Kidney epithelial cell (primary cell): Measurements from ENCODE around the gene GPM6B. TPM values are rescaled to one million over a fixed set of nuclear protein-coding genes. Genes with fewer than 3 reads are reported as not detected.

Experiments
- DNase-seq: peaks from one replicate; pipeline ENCODE4 v3.0.0-alpha.2; 2010; ENCODE audit warnings: low read depth
- H3K27me3 ChIP-seq: 2 replicates; pipeline ENCODE4 v1.6.0; 2011; ENCODE audit warnings: low read length; ENCODE audit not compliant: control insufficient read depth, insufficient read depth
- H3K36me3 ChIP-seq: 2 replicates; pipeline ENCODE4 v1.5.1; 2011; ENCODE audit warnings: low read length; ENCODE audit not compliant: control insufficient read depth, insufficient read depth
- H3K4me3 ChIP-seq: 2 replicates; pipeline ENCODE4 v1.5.1; 2011; ENCODE audit warnings: low read depth, mild to moderate bottlenecking, control low read depth, low read length
- total RNA-seq: library from RNA; depleted of rRNA; stranded (reverse); fragments of >200 nt; gene quantifications from 2 replicates; pipeline ENCODE4 v1.2.3, GENCODE V29; 2015
- TF ChIP-seq, protein P1 (sequence below): IDR thresholded peaks from 2 replicates; pipeline ENCODE4 v1.5.1; 2011; ENCODE audit warnings: mild to moderate bottlenecking, moderate library complexity, low read length, control low read depth, inconsistent platforms; ENCODE audit not compliant: insufficient read depth, poor library complexity, severe bottlenecking

GPM6B gene
- total RNA-seq, 1 donor from 2014 or later: 4.3 TPM

DNA sequence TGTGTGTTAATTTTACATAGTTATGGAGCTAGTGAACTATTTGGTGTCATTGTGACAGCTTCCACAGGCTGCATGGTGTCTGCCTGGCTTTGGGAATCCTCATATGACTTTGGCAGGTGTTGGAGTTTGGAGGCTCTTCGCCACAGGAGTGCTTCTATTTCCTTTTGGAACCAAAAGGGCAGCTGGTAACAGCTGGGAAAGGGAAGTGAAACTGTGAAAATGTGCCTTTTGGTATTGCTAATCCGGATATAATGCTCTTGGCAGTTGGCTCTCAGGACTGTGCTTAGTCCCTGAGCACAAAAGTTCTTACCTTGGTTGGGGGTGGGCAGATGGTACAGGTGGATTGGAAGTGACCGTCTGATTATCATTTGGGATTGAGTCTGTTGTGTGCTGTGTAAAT lies 64.2 kb downstream of the GPM6B start:
- DNase-seq: no peak
- TF ChIP-seq, protein P1, sequence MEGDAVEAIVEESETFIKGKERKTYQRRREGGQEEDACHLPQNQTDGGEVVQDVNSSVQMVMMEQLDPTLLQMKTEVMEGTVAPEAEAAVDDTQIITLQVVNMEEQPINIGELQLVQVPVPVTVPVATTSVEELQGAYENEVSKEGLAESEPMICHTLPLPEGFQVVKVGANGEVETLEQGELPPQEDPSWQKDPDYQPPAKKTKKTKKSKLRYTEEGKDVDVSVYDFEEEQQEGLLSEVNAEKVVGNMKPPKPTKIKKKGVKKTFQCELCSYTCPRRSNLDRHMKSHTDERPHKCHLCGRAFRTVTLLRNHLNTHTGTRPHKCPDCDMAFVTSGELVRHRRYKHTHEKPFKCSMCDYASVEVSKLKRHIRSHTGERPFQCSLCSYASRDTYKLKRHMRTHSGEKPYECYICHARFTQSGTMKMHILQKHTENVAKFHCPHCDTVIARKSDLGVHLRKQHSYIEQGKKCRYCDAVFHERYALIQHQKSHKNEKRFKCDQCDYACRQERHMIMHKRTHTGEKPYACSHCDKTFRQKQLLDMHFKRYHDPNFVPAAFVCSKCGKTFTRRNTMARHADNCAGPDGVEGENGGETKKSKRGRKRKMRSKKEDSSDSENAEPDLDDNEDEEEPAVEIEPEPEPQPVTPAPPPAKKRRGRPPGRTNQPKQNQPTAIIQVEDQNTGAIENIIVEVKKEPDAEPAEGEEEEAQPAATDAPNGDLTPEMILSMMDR: no peak
- Histone ChIP-seq H3K36me3 (peaks cover 1% of the 10 kb centered on the region), H3K4me3 (no peak overlapping the region), H3K27me3 (no peaks in the 10 kb centered on the region)

GRCh38 chrX:13752141-13752540 lies 64.8 kb downstream of the GPM6B start:
- H3K36me3 ChIP-seq: peaks cover 1% of the 10 kb centered on the region
- no peak for DNase-seq
- no peaks in the 10 kb centered on the region for H3K27me3 ChIP-seq
- no peak overlapping the region for H3K4me3 ChIP-seq
- TF ChIP-seq, protein P1: no peak

DNA sequence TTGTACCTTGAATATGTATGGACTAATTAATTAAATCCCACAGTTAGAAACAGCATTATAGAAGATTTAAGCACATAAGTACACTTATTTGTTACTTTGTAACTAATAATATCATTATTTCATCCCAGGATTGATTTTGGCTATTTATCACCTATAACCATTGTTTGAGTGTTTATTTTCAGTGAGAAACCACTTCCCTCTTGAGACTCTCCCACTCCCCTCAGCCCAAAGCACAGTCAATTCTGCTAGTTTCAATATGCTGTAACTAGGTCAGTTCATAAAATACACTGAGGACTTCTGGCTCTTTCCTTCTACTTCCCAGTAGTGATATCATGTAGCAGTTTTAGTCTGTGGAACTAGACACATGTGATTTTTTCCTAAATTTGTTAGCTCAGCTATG lies 66.1 kb downstream of the GPM6B start:
- Histone ChIP-seq H3K4me3 (no peak overlapping the region), H3K27me3 (no peaks in the 10 kb centered on the region), H3K36me3 (peaks cover 1% of the 10 kb centered on the region)
- TF ChIP-seq, protein P1: no peak
- DNase-seq: no peak

DNA sequence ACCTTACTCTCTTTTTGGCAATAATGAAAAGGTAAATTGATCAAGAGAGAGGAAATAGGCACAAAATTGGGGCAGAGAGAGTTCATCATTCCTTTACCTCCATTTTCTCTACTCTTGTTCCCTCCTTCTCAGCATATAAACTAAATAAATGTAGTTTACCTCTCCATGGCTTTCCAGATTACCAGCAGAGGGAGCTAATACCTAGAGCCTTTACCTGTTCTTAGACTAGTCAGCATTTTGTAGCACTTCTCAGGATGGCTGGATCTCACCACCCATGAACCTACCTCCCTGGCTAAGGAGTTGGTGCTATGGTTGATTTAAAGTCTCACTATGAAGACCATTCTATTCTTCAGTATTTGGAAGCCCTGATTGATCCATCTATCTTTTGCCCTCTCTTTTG lies 66.7 kb downstream of the GPM6B start:
- TF ChIP-seq, protein P1: peak; percentile 77
- H3K27me3 ChIP-seq: no peaks in the 10 kb centered on the region
- H3K4me3 ChIP-seq: no peak overlapping the region
- DNase-seq: no peak
- peaks cover 1% of the 10 kb centered on the region for H3K36me3 ChIP-seq

- no peak for DNase-seq
- no peak overlapping the region for H3K4me3 ChIP-seq
- H3K27me3 ChIP-seq: no peaks in the 10 kb centered on the region
- H3K36me3 ChIP-seq: peaks cover 1% of the 10 kb centered on the region
- TF ChIP-seq, protein P1: no peak
Measured at GRCh38 chrX:13748486-13748885, 68.4 kb downstream of the GPM6B start.

DNA sequence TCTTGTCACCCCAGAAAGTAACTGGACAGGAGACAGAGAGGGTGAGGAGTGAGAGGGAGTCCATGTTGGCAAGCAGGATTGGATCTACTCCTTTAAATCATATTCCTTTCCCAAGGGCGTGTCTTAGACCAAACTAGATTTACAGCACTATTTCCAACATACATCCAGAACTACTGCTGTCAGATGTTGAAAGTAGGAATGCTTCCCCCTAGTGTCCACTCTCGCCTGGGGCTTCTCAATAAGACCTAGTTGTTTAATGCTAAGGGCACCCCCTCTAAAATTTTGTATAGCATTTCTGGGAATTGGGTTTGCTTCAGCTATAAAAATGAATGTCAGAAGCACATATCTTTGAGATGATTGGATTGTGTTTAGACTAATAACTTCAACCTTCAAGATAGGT lies 69.1 kb downstream of the GPM6B start:
- H3K4me3 ChIP-seq: no peak overlapping the region
- DNase-seq: peak; percentile 21

More for the DNA sequence above, 69.1 kb downstream of the GPM6B start:
- H3K27me3 ChIP-seq: no peaks in the 10 kb centered on the region
- TF ChIP-seq, protein P1: peak; percentile 60
- H3K36me3 ChIP-seq: peaks cover 1% of the 10 kb centered on the region
